ENCODE results near the gene QSOX2. TPM values are rescaled to one million over a fixed set of nuclear protein-coding genes. Genes with fewer than 3 reads are reported as not detected.
A peak's percentile ranks its signal among the peaks of the same experiment; 100 is the strongest.

QSOX2 gene
- total RNA-seq, 1 experiment from 2014 or later: 34.6 TPM

DNA sequence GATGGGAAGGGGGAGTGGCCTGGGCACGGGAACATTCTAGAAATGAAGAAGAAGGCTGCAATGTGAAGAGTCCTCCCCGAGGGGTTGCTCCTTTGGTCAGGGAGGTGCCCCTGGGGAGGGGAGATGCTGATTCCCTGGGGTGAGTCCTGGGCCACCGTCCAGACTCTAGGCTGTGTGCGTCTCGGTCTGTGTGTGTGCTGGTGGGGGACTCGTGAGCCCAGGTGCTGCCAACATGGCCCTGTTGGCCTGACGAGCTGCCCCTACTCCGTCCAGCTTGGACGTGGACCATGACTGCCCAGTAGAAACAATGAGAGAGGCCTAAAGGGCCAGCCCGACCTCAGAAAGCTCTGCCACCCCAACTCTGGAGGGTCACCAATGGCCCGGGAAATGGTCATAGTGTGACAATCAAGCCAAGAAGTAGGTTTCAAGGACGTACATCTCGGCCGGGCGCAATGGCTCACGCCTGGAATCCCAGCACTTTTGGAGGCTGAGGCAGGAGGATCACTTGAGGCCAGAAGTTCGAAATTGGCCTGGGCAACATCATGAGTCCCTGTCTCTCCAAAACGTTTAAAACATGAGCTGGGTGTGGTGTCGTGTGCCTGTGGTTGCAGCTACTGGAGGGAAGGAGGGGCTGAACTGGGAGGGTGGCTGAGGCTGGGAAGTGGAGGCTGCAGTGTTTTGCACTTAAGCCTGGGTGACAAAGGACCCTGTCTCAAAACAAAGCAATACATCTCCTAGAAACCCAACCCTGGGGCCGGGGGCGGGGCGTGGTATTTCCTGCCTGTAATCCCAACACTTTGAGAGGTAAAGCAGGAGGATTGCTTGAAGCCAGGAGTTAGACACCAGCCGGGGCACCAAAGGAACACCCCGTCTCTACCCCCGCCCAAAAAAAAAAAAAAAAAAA lies 57.7 kb downstream of the QSOX2 start:
- ATAC-seq (0 out of 2 replicates have a peak, but pooled peaks have one; percentile 26), DNase-seq (ENCODE audit: low read depth, low spot score) (no peak)
- RAD21 ChIA-PET (ENCODE audit: low non-redundant PET in 1 of 2, low total read pairs in 2 of 2, uncharacterized antibody in 2 of 2, unreplicated experiment in 2 of 2): no interaction called here
- Histone ChIP-seq H2AFZ (ENCODE audit: low read depth, low read length, poor library complexity, severe bottlenecking) (no peak overlapping the region), H3K79me2 (ENCODE audit: insufficient read depth, low read length) (no peaks in the 10 kb centered on the region), H4K20me1 (ENCODE audit: insufficient read depth) (no peaks in the 10 kb centered on the region), H3K9ac (ENCODE audit: low read length) (no peak overlapping the region), H3K27ac (ENCODE audit: low read depth, low read length) (no peak overlapping the region), H3K9me2 (ENCODE audit: insufficient read depth) (no peaks in the 10 kb centered on the region), H3K4me3 (replicated peaks in 1 of 2; ENCODE audit: low read depth in 1 of 2, low read length in 2 of 2) (no peak overlapping the region), H3K9me3 (ENCODE audit: control insufficient read depth in 1 of 2, insufficient read depth in 1 of 2, low read depth in 1 of 2, low read length in 2 of 2) (no peaks in the 10 kb centered on the region), H3K4me2 (ENCODE audit: low read length) (no peak overlapping the region; the same call in 1 of the 2 replicates), H3K27me3 (ENCODE audit: insufficient read depth, low read length) (no peaks in the 10 kb centered on the region), H3K36me3 (ENCODE audit: control insufficient read depth in 1 of 2, insufficient read depth in 2 of 2, low read length in 2 of 2) (no peaks in the 10 kb centered on the region), H3K4me1 (ENCODE audit: control insufficient read depth in 1 of 2, insufficient read depth in 2 of 2, low read length in 2 of 2) (peaks cover 2 to 8% of the 10 kb centered on the region in 2 experiments; a peak in 3 of 4 replicates)
- POLR2A ChIA-PET: no interaction called here
- TF ChIP-seq SIN3A (IDR thresholded peaks at IDR 0.05; ENCODE audit: low read depth) (no peak), RAD21 (IDR thresholded peaks at IDR 0.05; ENCODE audit: low read depth) (no peak), EGR1 (IDR thresholded peaks at IDR 0.05; ENCODE audit: low read depth) (no peak), TCF7L2 (IDR thresholded peaks at IDR 0.05; ENCODE audit: borderline replicate concordance, extremely low read depth, insufficient read depth, insufficient read length) (no peak), FOSL1 (IDR thresholded peaks at IDR 0.05; ENCODE audit: low read depth) (no peak), YY1 (IDR thresholded peaks at IDR 0.05; ENCODE audit: extremely low read depth, insufficient replicate concordance, low read depth, low read length) (no peak), ZNF274 (IDR thresholded peaks at IDR 0.05; ENCODE audit: low read depth, low read length) (no peak)
- TF ChIP-seq, protein P1, sequence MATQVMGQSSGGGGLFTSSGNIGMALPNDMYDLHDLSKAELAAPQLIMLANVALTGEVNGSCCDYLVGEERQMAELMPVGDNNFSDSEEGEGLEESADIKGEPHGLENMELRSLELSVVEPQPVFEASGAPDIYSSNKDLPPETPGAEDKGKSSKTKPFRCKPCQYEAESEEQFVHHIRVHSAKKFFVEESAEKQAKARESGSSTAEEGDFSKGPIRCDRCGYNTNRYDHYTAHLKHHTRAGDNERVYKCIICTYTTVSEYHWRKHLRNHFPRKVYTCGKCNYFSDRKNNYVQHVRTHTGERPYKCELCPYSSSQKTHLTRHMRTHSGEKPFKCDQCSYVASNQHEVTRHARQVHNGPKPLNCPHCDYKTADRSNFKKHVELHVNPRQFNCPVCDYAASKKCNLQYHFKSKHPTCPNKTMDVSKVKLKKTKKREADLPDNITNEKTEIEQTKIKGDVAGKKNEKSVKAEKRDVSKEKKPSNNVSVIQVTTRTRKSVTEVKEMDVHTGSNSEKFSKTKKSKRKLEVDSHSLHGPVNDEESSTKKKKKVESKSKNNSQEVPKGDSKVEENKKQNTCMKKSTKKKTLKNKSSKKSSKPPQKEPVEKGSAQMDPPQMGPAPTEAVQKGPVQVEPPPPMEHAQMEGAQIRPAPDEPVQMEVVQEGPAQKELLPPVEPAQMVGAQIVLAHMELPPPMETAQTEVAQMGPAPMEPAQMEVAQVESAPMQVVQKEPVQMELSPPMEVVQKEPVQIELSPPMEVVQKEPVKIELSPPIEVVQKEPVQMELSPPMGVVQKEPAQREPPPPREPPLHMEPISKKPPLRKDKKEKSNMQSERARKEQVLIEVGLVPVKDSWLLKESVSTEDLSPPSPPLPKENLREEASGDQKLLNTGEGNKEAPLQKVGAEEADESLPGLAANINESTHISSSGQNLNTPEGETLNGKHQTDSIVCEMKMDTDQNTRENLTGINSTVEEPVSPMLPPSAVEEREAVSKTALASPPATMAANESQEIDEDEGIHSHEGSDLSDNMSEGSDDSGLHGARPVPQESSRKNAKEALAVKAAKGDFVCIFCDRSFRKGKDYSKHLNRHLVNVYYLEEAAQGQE (IDR thresholded peaks at IDR 0.05; ENCODE audit: low read depth): no peak
- intact Hi-C loops (cut with micrococcal nuclease): no loop called here
- BruUV-seq (replicated peaks): no TSS peak
- CTCF ChIA-PET: no interaction called here
